Iris pigment epithelial cell (primary cell): ENCODE measurements around the gene PRR5L.

Source experiments
- DNase-seq: peaks from one replicate; pipeline ENCODE4 v3.0.0-alpha.2; 2011; ENCODE audit warnings: low read depth

The PRR5L gene

GRCh38 chr11:36358436-36358835, 62.3 kb downstream of the PRR5L start:
- DNase-seq = no peak

- no peak for DNase-seq
Observed at GRCh38 chr11:36360318-36360717, 64.2 kb downstream of the PRR5L start.

- DNase-seq = peak; percentile 42
Observed at GRCh38 chr11:36360826-36361415, 64.8 kb downstream of the PRR5L start.

- DNase-seq = peak; percentile 45
Observed at GRCh38 chr11:36361472-36361871, 65.4 kb downstream of the PRR5L start.

GRCh38 chr11:36361901-36362391, 65.9 kb downstream of the PRR5L start:
- peak; percentile 93 for DNase-seq

- peak; percentile 76 for DNase-seq
Observed at GRCh38 chr11:36362902-36363301, 66.8 kb downstream of the PRR5L start.

- peak; percentile 42 for DNase-seq
Observed at GRCh38 chr11:36363361-36364268, 67.5 kb downstream of the PRR5L start.

- peak; percentile 46 for DNase-seq
Observed at GRCh38 chr11:36364551-36365325, 68.7 kb downstream of the PRR5L start.

GRCh38 chr11:36365907-36366306, 69.8 kb downstream of the PRR5L start:
- peak; percentile 30 for DNase-seq

GRCh38 chr11:36367806-36368680, 72.0 kb downstream of the PRR5L start:
- no peak for DNase-seq

- no peak for DNase-seq
Observed at GRCh38 chr11:36371181-36371580, 75.1 kb downstream of the PRR5L start.

GRCh38 chr11:36371590-36371989, 75.5 kb downstream of the PRR5L start:
- DNase-seq = no peak

GRCh38 chr11:36372101-36372771, 76.1 kb downstream of the PRR5L start:
- DNase-seq = peak; percentile 94

- DNase-seq = peak; percentile 68
Observed at GRCh38 chr11:36373016-36374010, 77.2 kb downstream of the PRR5L start.

- DNase-seq = no peak
Observed at GRCh38 chr11:36374726-36375125, 78.6 kb downstream of the PRR5L start.

- DNase-seq = no peak
Observed at GRCh38 chr11:36375353-36376008, 79.4 kb downstream of the PRR5L start.

- peak; percentile 55 for DNase-seq
Observed at GRCh38 chr11:36376009-36376887, 80.2 kb downstream of the PRR5L start.
